ENCODE results near the gene TTC28.

DNA sequence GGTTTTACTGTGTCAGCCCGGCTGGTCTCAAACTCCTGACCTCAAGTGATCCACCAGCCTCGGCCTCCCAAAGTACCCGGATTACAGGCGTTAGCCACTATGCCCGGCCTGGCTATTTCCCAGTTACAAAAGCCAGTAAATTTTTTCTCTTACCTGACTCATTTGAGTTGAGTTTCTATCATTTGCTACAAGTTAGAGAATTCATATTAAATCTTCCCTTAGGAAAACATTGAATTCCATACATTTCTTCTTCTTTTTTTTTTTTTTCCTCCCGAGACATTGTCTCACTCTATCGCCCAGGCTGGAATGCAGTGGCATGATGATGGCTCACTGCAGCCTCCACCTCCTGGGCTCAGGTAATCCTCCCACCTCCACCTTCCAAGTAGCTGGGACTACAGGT lies 36.0 kb upstream of the TTC28 start:
- TF ChIP-seq EZH2 (IDR thresholded peaks at IDR 0.05; ENCODE audit: borderline replicate concordance, insufficient read depth, low read length, poor library complexity, severe bottlenecking) = no peak
- no peak for TF ChIP-seq TAF1 (IDR thresholded peaks at IDR 0.05; ENCODE audit: low read depth)
- TF ChIP-seq, protein P1, sequence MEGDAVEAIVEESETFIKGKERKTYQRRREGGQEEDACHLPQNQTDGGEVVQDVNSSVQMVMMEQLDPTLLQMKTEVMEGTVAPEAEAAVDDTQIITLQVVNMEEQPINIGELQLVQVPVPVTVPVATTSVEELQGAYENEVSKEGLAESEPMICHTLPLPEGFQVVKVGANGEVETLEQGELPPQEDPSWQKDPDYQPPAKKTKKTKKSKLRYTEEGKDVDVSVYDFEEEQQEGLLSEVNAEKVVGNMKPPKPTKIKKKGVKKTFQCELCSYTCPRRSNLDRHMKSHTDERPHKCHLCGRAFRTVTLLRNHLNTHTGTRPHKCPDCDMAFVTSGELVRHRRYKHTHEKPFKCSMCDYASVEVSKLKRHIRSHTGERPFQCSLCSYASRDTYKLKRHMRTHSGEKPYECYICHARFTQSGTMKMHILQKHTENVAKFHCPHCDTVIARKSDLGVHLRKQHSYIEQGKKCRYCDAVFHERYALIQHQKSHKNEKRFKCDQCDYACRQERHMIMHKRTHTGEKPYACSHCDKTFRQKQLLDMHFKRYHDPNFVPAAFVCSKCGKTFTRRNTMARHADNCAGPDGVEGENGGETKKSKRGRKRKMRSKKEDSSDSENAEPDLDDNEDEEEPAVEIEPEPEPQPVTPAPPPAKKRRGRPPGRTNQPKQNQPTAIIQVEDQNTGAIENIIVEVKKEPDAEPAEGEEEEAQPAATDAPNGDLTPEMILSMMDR (IDR thresholded peaks at IDR 0.05; ENCODE audit: poor library complexity, severe bottlenecking) = no peak
- TF ChIP-seq RAD21 (conservative IDR thresholded peaks at IDR 0.05) = no peak
- no peak for TF ChIP-seq EP300 (conservative IDR thresholded peaks at IDR 0.05; ENCODE audit: poor library complexity, severe bottlenecking)
- TF ChIP-seq POLR2AphosphoS5 (IDR thresholded peaks at IDR 0.05) = no peak
- TF ChIP-seq MXI1 (conservative IDR thresholded peaks at IDR 0.05; ENCODE audit: poor library complexity, severe bottlenecking) = no peak
- TF ChIP-seq REST (IDR thresholded peaks at IDR 0.05; ENCODE audit: borderline replicate concordance) = no peak

Measured in neural cell (in vitro differentiated cells).